Spleen (tissue), 11 donors: Measurements from ENCODE around the gene SIAH1. TPM values are rescaled to one million over a fixed set of nuclear protein-coding genes. Genes with fewer than 3 reads are reported as not detected.
A peak's percentile ranks its signal among the peaks of the same experiment; 100 is the strongest.
"Not testable (repeated sequence)": the region's sequence is repeated elsewhere in the genome, so short reads cannot be mapped to it uniquely, and the experiment has no call there.

Experiments used
- DNase-seq: peaks from one replicate; pipeline ENCODE4 v3.0.0-alpha.2; 2020
- H3K27ac ChIP-seq, 8 donors: fragments of 200-600 bp; sonication (generic) in 7 of 8; 1 replicate in 4 of 8; 2 replicates in 4 of 8; pipeline versions ENCODE4 v1.5.0 to v1.8.0; 2016 to 2021; ENCODE audit warnings: inconsistent platforms in 4 of 8, mild to moderate bottlenecking in 4 of 8, moderate library complexity in 1 of 8
- H3K27me3 ChIP-seq, 7 donors: fragments of 200-600 bp; sonication (generic) in 6 of 7; replicated peaks in 1 of 7; 1 replicate in 4 of 7; 2 replicates in 3 of 7; pipeline versions ENCODE4 v1.5.0 to v1.8.0; 2016 to 2021; ENCODE audit warnings: inconsistent platforms in 3 of 7, mild to moderate bottlenecking in 1 of 7
- H3K36me3 ChIP-seq, 6 donors: fragments of 200-600 bp; sonication (generic) in 5 of 6; 1 replicate in 4 of 6; 2 replicates in 2 of 6; pipeline versions ENCODE4 v1.5.0 to v1.8.0; 2016 to 2021; ENCODE audit warnings: inconsistent platforms in 2 of 6
- H3K4me1 ChIP-seq, 6 donors: fragments of 200-600 bp; sonication (generic) in 5 of 6; 1 replicate in 3 of 6; 2 replicates in 3 of 6; pipeline versions ENCODE4 v1.5.0 to v1.8.0; 2016 to 2021; ENCODE audit warnings: inconsistent platforms in 3 of 6
- H3K4me3 ChIP-seq, 8 donors: fragments of 200-600 bp; sonication (generic) in 7 of 8; 1 replicate in 4 of 8; 2 replicates in 4 of 8; pipeline versions ENCODE4 v1.5.0 to v1.8.0; 2016 to 2021; ENCODE audit warnings: inconsistent platforms in 4 of 8, mild to moderate bottlenecking in 4 of 8, moderate library complexity in 2 of 8
- H3K9me3 ChIP-seq, 8 donors: fragments of 200-600 bp; sonication (generic) in 7 of 8; 1 replicate in 4 of 8; 2 replicates in 4 of 8; pipeline versions ENCODE4 v1.5.0 to v1.8.0; 2016 to 2021; ENCODE audit warnings: inconsistent platforms in 4 of 8
- CTCF ChIP-seq, 11 experiments: fragments of 200-600 bp in 7 of 11; fragments of 450-650 bp in 4 of 11; sonication (generic) in 4 of 11; IDR thresholded peaks in 8 of 11; conservative IDR thresholded peaks in 3 of 11; 1 replicate in 7 of 11; 2 replicates in 4 of 11; pipeline versions ENCODE4 v1.4.0 to v1.8.0; 2016 to 2021; ENCODE audit warnings: antibody characterized with exemption in 11 of 11, inconsistent platforms in 4 of 11, mild to moderate bottlenecking in 1 of 11
- POLR2A ChIP-seq, 3 donors: fragments of 450-650 bp; IDR thresholded peaks; one replicate each; pipeline ENCODE4 v1.5.1; 2017; ENCODE audit warnings: antibody characterized with exemption in 3 of 3, mild to moderate bottlenecking in 1 of 3
- POLR2AphosphoS5 ChIP-seq, 3 donors: sonication (generic); formaldehyde crosslinking; IDR thresholded peaks; one replicate each; pipeline ENCODE4 v1.5.1; 2017; ENCODE audit warnings: antibody characterized with exemption in 3 of 3
- WGBS, 5 donors: extraction: QIAGEN DNeasy Blood & Tissue Kit in 3 of 5; methylation state at CpG; one replicate each; pipeline versions ENCODE4 v1.1.5 to v1.1.7; 2013 to 2018; 5-methylcytosine and 5-hydroxymethylcytosine counted together
- intact Hi-C: fragments of 100-400 bp; cut with DNase I; formaldehyde crosslinking; loops from one replicate; pipeline ENCODE4 v1.15.0; 2023; ENCODE audit warnings: low total_unique reads
- polyA plus RNA-seq, 3 donors: library from polyadenylated mRNA; stranded (reverse); fragments of 200-250 nt; gene quantifications; one replicate each; pipeline ENCODE4 v1.2.1, GENCODE V29; 2013
- total RNA-seq, 7 donors: library from RNA; depleted of rRNA in 3 of 7; stranded (reverse); fragments of >200 nt in 3 of 7; fragmentation: NEBNext Ultra II Directional in 4 of 7; extraction: Animal tissue kit (Norgen Biotek cat#: 25700) in 4 of 7; gene quantifications; one replicate each; pipeline versions ENCODE4 v1.1.0 to v1.2.1, GENCODE V29; 2016 to 2021
- donor health status: healthy with polysubstance abuse.
- donor health status: DM: no; HTN: no; CAD: no; lungs with moderate emphysema.
- donor health status: DM: no; HTN: no; CAD: no.
- donor health status: Bipolar disorder and iron deficiency.
- donor health status: healthy.
- donor health status: DM: no; HTN: no; CAD: no.
- donor health status: DM: yes; HTN: yes; CAD: no.

Gene SIAH1
- total and polyA plus RNA-seq, 10 donors: 11.9 to 32.6 (median 25.5) TPM

- intact Hi-C loops: no loop called here
- Histone ChIP-seq H3K27me3 (no peaks in the 10 kb centered on the region), H3K27ac (peak overlapping the region in 7 of 8 donors; percentile 98 to 100 (median 99)), H3K4me1 (peaks cover 14 to 77% (median 65%) of the 10 kb centered on the region in 6 donors), H3K4me3 (peak overlapping the region; percentile 59 to 92 (median 77)), H3K9me3 (no peaks in the 10 kb centered on the region), H3K36me3 (no peaks in the 10 kb centered on the region)
- TF ChIP-seq POLR2AphosphoS5 (IDR thresholded peaks at IDR 0.05) (no peak), CTCF (IDR thresholded peaks at IDR 0.05 in 8 of 11, conservative IDR thresholded peaks at IDR 0.05 in 3 of 11) (no peak), POLR2A (IDR thresholded peaks at IDR 0.05) (no peak)
- no peak for DNase-seq
- 57 to 66% (median 62%) methylated on average over 6 of the region's 6 CpGs for WGBS, 5 donors
Measured at GRCh38 chr16:48383009-48383876, 2.0 kb downstream of the SIAH1 start.

- no peak for DNase-seq
- Histone ChIP-seq H3K9me3 (no peaks in the 10 kb centered on the region), H3K4me1 (peaks cover 22 to 88% (median 75%) of the 10 kb centered on the region in 6 donors), H3K27me3 (no peaks in the 10 kb centered on the region), H3K36me3 (no peaks in the 10 kb centered on the region), H3K27ac (peak overlapping the region in 1 of 8 donors; percentile 9), H3K4me3 (no peak overlapping the region)
- WGBS, 5 donors: 93 to 98% (median 98%) methylated on average over 4 of the region's 4 CpGs
- no peak for TF ChIP-seq POLR2A (IDR thresholded peaks at IDR 0.05)
- intact Hi-C loops: no loop called here
Measured at GRCh38 chr16:48382131-48382530, 3.1 kb downstream of the SIAH1 start.

GRCh38 chr16:48381201-48381600 lies 4.0 kb downstream of the SIAH1 start:
- Histone ChIP-seq H3K27ac (peak overlapping the region in 2 of 8 donors; percentile 9 to 18), H3K36me3 (no peaks in the 10 kb centered on the region), H3K4me1 (peaks cover 22 to 88% (median 82%) of the 10 kb centered on the region in 6 donors), H3K4me3 (no peak overlapping the region), H3K27me3 (no peaks in the 10 kb centered on the region), H3K9me3 (no peaks in the 10 kb centered on the region)
- TF ChIP-seq POLR2AphosphoS5 (IDR thresholded peaks at IDR 0.05) (no peak), POLR2A (IDR thresholded peaks at IDR 0.05) (no peak)
- no peak for DNase-seq
- intact Hi-C loops: no loop called here
- 76 to 81% (median 79%) methylated on average over 5 of the region's 5 CpGs for WGBS, 5 donors

- H3K9me3 ChIP-seq: no peaks in the 10 kb centered on the region
- H3K27me3 ChIP-seq: no peaks in the 10 kb centered on the region
- no peaks in the 10 kb centered on the region for H3K36me3 ChIP-seq
- H3K4me3 ChIP-seq: peak overlapping the region in 1 of 8 donors; percentile 1
- H3K4me1 ChIP-seq: peaks cover 22 to 100% (median 93%) of the 10 kb centered on the region in 6 donors
- no peak for DNase-seq
- no peak for TF ChIP-seq CTCF (IDR thresholded peaks at IDR 0.05 in 8 of 11, conservative IDR thresholded peaks at IDR 0.05 in 3 of 11)
- no peak for TF ChIP-seq POLR2AphosphoS5 (IDR thresholded peaks at IDR 0.05)
- no peak for TF ChIP-seq POLR2A (IDR thresholded peaks at IDR 0.05)
- intact Hi-C loops: no loop called here
- peak overlapping the region in 6 of 8 donors; percentile 15 to 79 (median 65) for H3K27ac ChIP-seq
- WGBS, 5 donors: 62 to 82% (median 77%) methylated on average over 1 of the region's 1 CpG
Measured at GRCh38 chr16:48378836-48379235, 6.4 kb downstream of the SIAH1 start.

- Histone ChIP-seq H3K4me1 (peaks cover 22 to 100% (median 93%) of the 10 kb centered on the region in 6 donors), H3K27ac (peak overlapping the region in 6 of 8 donors; percentile 15 to 79 (median 65))
- 49 to 59% (median 54%) methylated on average over 5 of the region's 5 CpGs for WGBS, 5 donors
Measured at GRCh38 chr16:48378276-48378675, 6.9 kb downstream of the SIAH1 start.

GRCh38 chr16:48377301-48377700 lies 7.9 kb downstream of the SIAH1 start:
- peaks cover 22 to 100% (median 90%) of the 10 kb centered on the region in 6 donors for H3K4me1 ChIP-seq

More at GRCh38 chr16:48378276-48378675, 6.9 kb downstream of the SIAH1 start:
- H3K36me3 ChIP-seq: no peaks in the 10 kb centered on the region
- intact Hi-C loops: no loop called here
- no peak for DNase-seq
- TF ChIP-seq POLR2AphosphoS5 (IDR thresholded peaks at IDR 0.05): no peak
- TF ChIP-seq CTCF (IDR thresholded peaks at IDR 0.05 in 8 of 11, conservative IDR thresholded peaks at IDR 0.05 in 3 of 11): no peak
- TF ChIP-seq POLR2A (IDR thresholded peaks at IDR 0.05): no peak
- H3K27me3 ChIP-seq: no peaks in the 10 kb centered on the region
- no peaks in the 10 kb centered on the region for H3K9me3 ChIP-seq
- peak overlapping the region in 1 of 8 donors; percentile 1 for H3K4me3 ChIP-seq

More at GRCh38 chr16:48377301-48377700, 7.9 kb downstream of the SIAH1 start:
- intact Hi-C loops, H3K4me3 ChIP-seq, DNase-seq, H3K27me3 ChIP-seq, H3K9me3 ChIP-seq, H3K36me3 ChIP-seq: not testable (repeated sequence)
- peak overlapping the region in 1 of 8 donors; percentile 79 for H3K27ac ChIP-seq
- WGBS, 5 donors: 92 to 97% (median 94%) methylated on average over 7 of the region's 7 CpGs
